AG20443 (cell line): Measurements from ENCODE around the gene LRFN5.
"Not testable (repeated sequence)": the region's sequence is repeated elsewhere in the genome, so short reads cannot be mapped to it uniquely, and the experiment has no call there.

Experiments used
- DNase-seq: peaks from one replicate; pipeline ENCODE4 v3.0.0; 2012; ENCODE audit warnings: low spot score, mixed read lengths

The LRFN5 gene

GRCh38 chr14:41899416-41899815 is 292.7 kb downstream of the LRFN5 start:
- no peak for DNase-seq

DNA sequence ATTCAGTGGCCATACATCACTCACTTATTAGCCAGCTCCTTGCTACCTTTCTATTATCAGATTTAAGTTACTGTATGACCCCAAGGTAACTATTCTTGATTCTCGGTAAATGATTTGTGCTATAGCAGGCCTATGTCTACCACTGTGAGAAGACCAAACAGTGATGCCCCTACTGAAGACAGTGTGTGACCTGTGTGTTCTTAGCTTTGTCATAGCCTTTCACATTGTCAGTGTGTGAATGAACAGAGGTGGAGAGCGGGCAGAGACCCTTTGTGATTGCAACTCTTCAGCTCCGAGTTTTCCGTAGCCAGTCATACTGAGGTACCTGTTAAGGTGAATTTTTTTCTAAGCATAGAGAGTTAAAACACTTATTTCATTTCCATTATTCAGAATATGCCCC is 294.0 kb downstream of the LRFN5 start:
- no peak for DNase-seq

DNA sequence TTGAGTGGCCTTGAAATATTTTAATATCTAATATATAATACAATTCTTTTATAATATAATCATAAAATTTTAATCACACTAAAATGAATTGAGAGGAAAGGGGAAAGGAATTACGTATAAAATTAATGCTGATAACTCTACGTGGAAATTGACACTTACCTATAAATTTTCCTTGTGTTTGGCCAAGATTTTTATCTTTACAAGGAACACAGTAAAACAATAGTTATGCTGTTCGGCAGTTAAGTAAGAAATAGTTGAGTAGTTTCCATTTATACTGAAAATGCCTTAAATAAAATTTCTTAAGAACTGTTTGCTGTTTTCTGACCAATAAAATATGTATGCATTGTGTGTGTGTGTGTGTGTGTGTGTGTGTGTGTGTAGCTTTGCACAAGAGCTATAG is 294.4 kb downstream of the LRFN5 start:
- DNase-seq, result no peak

GRCh38 chr14:41905394-41905964 is 298.8 kb downstream of the LRFN5 start:
- no peak for DNase-seq

DNA sequence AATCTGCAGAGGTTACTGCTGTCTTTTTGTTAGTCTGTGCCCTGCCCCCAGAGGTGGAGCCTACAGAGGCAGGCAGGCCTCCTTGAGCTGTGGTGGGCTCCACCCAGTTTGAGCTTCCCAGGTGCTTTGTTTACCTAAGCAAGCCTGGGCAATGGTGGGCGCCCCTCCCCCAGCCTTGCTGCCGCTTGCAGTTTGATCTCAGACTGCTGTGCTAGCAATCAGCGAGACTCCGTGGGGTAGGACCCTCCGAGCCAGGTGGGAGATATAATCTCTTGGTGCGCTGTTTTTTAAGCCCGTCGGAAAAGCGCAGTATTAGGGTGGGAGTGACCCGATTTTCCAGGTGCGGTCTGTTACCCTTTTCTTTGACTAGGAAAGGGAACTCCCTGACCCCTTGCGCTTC is 304.5 kb downstream of the LRFN5 start:
- not testable (repeated sequence) for DNase-seq

DNA sequence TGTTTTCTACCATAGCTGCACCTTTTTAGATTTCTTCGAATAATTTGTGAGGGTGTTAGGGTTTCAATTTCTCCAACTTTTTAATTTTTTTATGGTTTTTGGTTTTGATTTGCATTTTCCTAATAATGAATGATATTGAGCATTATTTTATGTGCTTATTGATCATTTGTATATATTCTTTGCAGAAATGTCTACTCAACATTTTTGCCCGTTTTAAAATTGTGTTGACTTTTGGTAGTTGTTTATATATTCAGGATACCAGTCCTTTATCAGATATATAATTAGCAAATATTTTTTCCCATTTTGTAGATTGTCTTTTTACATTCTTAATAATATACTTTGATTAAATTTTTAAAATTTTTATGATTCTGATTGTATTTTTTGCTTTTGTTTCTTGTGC is 306.7 kb downstream of the LRFN5 start:
- no peak for DNase-seq

GRCh38 chr14:41915732-41916131 is 309.1 kb downstream of the LRFN5 start:
- DNase-seq, result no peak

DNA sequence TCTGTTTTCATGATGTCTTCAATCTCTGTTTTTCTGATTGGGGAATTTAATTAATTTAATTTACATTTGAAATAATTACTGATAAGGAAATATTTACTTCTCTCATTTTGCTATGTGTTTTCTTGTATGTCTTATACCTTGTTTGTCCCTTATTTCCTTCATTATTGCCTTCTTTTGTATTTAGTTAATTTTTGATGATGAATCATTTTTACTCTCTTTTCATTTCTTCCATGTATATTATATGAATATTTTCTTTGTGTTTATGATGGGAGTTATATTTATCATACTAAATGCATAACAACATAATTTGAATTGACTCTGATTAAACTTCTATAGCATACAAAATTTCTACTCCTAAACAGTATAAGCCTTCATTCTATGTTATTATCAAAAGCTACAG is 309.6 kb downstream of the LRFN5 start:
- DNase-seq, result no peak

DNA sequence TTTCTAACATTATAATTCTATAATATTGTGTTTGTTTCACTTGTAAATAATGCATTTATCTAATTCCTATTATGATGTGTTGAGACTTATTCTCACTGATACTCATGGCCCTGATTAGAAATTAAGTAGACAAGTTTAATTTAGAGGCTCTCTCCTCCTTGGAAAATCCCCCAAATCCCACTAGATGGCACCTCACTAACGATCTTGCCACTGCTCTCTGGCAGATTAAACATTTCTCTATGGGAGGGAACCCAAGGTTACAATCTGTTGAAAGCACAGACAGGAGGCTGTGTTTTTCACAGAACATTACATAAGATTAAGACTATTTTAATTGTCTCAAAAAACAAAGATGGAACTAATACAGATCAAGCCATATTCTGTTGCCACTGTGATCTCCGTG is 318.7 kb downstream of the LRFN5 start:
- DNase-seq, result no peak

GRCh38 chr14:41950428-41951151 is 343.9 kb downstream of the LRFN5 start:
- no peak for DNase-seq
